SK-N-MC (cell line): ENCODE data around the gene CCDC6.

Experiments used
- EZH2 ChIP-seq: fragments of 200-600 bp; sonication (generic); IDR thresholded peaks from one replicate; pipeline ENCODE4 v1.6.1; 2017; ENCODE audit warnings: antibody characterized with exemption
- POLR2AphosphoS5 ChIP-seq: IDR thresholded peaks from 2 replicates; pipeline ENCODE4 v1.6.1; 2012; ENCODE audit warnings: mild to moderate bottlenecking, low read depth, low read length, borderline replicate concordance

DNA sequence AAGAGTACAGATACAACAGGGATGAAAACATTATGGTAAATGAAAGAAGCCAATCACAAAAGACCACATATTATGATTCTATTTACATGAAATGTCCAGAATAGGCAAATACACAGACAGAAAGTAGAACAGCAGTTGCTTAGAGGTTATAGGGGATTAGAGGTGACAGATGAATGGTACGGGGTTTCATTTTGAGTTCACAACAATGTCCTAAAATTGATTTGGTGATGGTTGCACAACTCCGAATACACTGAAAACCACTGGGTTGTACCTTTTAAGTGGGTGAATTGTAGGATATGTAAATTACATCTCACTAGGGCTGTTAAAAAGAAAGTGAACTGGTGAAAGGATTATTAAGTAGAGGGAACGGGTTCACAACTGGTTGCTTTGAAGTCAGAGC lies 76.8 kb downstream of the CCDC6 start:
- no peak for TF ChIP-seq POLR2AphosphoS5
- TF ChIP-seq EZH2 = no peak
